Measurements from ENCODE around the gene PLCL2. TPM values are rescaled to one million over a fixed set of nuclear protein-coding genes. Genes with fewer than 3 reads are reported as not detected.

The PLCL2 gene
- total and polyA plus RNA-seq, 2 donors (not counting 1 experiment from before 2014, with no cell fraction given), result 21.7 to 55.2 TPM

GRCh38 chr3:16999871-17000270 is 115.1 kb downstream of the PLCL2 start:
- H3K4me1 ChIP-seq (ENCODE audit: control insufficient read depth in 2 of 2, insufficient read depth in 2 of 2, low read length in 2 of 2), result peaks cover 20 to 21% of the 10 kb centered on the region in 2 donors
- TF ChIP-seq, protein P1, sequence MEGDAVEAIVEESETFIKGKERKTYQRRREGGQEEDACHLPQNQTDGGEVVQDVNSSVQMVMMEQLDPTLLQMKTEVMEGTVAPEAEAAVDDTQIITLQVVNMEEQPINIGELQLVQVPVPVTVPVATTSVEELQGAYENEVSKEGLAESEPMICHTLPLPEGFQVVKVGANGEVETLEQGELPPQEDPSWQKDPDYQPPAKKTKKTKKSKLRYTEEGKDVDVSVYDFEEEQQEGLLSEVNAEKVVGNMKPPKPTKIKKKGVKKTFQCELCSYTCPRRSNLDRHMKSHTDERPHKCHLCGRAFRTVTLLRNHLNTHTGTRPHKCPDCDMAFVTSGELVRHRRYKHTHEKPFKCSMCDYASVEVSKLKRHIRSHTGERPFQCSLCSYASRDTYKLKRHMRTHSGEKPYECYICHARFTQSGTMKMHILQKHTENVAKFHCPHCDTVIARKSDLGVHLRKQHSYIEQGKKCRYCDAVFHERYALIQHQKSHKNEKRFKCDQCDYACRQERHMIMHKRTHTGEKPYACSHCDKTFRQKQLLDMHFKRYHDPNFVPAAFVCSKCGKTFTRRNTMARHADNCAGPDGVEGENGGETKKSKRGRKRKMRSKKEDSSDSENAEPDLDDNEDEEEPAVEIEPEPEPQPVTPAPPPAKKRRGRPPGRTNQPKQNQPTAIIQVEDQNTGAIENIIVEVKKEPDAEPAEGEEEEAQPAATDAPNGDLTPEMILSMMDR (IDR thresholded peaks at IDR 0.05), result no peak
- TF ChIP-seq EZH2 (IDR thresholded peaks at IDR 0.05; ENCODE audit: borderline replicate concordance, insufficient read depth, low read depth, low read length, poor library complexity, severe bottlenecking), result no peak

GRCh38 chr3:17003457-17003856 is 118.7 kb downstream of the PLCL2 start:
- Histone ChIP-seq H3K27ac (ENCODE audit: low read length in 2 of 2) (no peak overlapping the region), H3K4me1 (ENCODE audit: control insufficient read depth in 2 of 2, insufficient read depth in 2 of 2, low read length in 2 of 2) (peaks cover 19 to 20% of the 10 kb centered on the region in 2 donors), H3K4me2 (replicated peaks; ENCODE audit: low read depth, low read length, poor library complexity, severe bottlenecking) (no peak overlapping the region), H3K9me3 (ENCODE audit: control extremely low read depth in 1 of 3, control insufficient read depth in 2 of 3, insufficient read depth in 1 of 3, low read length in 2 of 3) (peaks cover 0 to 8% (median 2%) of the 10 kb centered on the region in 3 donors), H3K79me2 (ENCODE audit: control insufficient read depth, insufficient read depth, low read length) (peaks cover 95% of the 10 kb centered on the region), H3K27me3 (replicated peaks in 1 of 4; ENCODE audit: control extremely low read depth in 1 of 4, control insufficient read depth in 3 of 4, insufficient read depth in 4 of 4, low read length in 3 of 4) (no peaks in the 10 kb centered on the region), H2AFZ (ENCODE audit: insufficient read depth, low read depth, low read length, poor library complexity, severe bottlenecking) (no peak overlapping the region), H3K36me3 (replicated peaks in 1 of 2; ENCODE audit: control extremely low read depth in 1 of 2, control insufficient read depth in 1 of 2, extremely low read depth in 1 of 2, insufficient read depth in 2 of 2, low read length in 1 of 2) (no peaks in the 10 kb centered on the region), H4K20me1 (ENCODE audit: control insufficient read depth, insufficient read depth, low read length, poor library complexity, severe bottlenecking) (peaks cover 59% of the 10 kb centered on the region), H3K9ac (ENCODE audit: low read length) (no peak overlapping the region), H3K4me3 (ENCODE audit: control extremely low read depth in 1 of 5, extremely low read depth in 1 of 5, insufficient read depth in 1 of 5, low read depth in 2 of 5, low read length in 4 of 5) (no peak overlapping the region)
- Mint-ChIP-seq H3K27me3 (no peaks in the 10 kb centered on the region), H3K27ac (no peak overlapping the region), H3K4me1 (peaks cover 71% of the 10 kb centered on the region), H3K9me3 (ENCODE audit: insufficient read depth) (peaks cover 13% of the 10 kb centered on the region), H3K4me3 (no peak overlapping the region)
- no peak for DNase-seq
- POLR2A ChIA-PET, result no interaction called here
- TF ChIP-seq, protein P1 (IDR thresholded peaks at IDR 0.05), result no peak
- no peak for TF ChIP-seq EZH2 (IDR thresholded peaks at IDR 0.05; ENCODE audit: borderline replicate concordance, insufficient read depth, low read depth, low read length, poor library complexity, severe bottlenecking)
- intact Hi-C loops (cut with micrococcal nuclease), result no loop called here
- ATAC-seq (ENCODE audit: low read depth), result no peak
- CTCF ChIA-PET, result no interaction called here

More at GRCh38 chr3:16999871-17000270, 115.1 kb downstream of the PLCL2 start:
- peaks cover 72% of the 10 kb centered on the region for H3K4me1 Mint-ChIP-seq
- H3K27me3 ChIP-seq (replicated peaks in 1 of 4; ENCODE audit: control extremely low read depth in 1 of 4, control insufficient read depth in 3 of 4, insufficient read depth in 4 of 4, low read length in 3 of 4), result no peaks in the 10 kb centered on the region
- ATAC-seq (ENCODE audit: low read depth) (no peak), DNase-seq (no peak)
- no peak overlapping the region for H3K4me3 ChIP-seq (ENCODE audit: control extremely low read depth in 1 of 5, extremely low read depth in 1 of 5, insufficient read depth in 1 of 5, low read depth in 2 of 5, low read length in 4 of 5)
- H3K9me3 ChIP-seq (ENCODE audit: control extremely low read depth in 1 of 3, control insufficient read depth in 2 of 3, insufficient read depth in 1 of 3, low read length in 2 of 3), result peaks cover 0 to 8% (median 2%) of the 10 kb centered on the region in 3 donors
- intact Hi-C loops (cut with micrococcal nuclease), result loop anchor here (5.0 kb wide), 1 partner anchor 1013 kb away; no protein-coding TSS in a partner anchor
- H3K4me3 Mint-ChIP-seq, result no peak overlapping the region
- no peak overlapping the region for H3K9ac ChIP-seq (ENCODE audit: low read length)
- no peak overlapping the region for H3K27ac Mint-ChIP-seq
- H3K36me3 ChIP-seq (replicated peaks in 1 of 2; ENCODE audit: control extremely low read depth in 1 of 2, control insufficient read depth in 1 of 2, extremely low read depth in 1 of 2, insufficient read depth in 2 of 2, low read length in 1 of 2), result no peaks in the 10 kb centered on the region
- ChIA-PET POLR2A (no interaction called here), CTCF (no interaction called here)
- peaks cover 13% of the 10 kb centered on the region for H3K9me3 Mint-ChIP-seq (ENCODE audit: insufficient read depth)
- peaks cover 91% of the 10 kb centered on the region for H3K79me2 ChIP-seq (ENCODE audit: control insufficient read depth, insufficient read depth, low read length)
- no peak overlapping the region for H2AFZ ChIP-seq (ENCODE audit: insufficient read depth, low read depth, low read length, poor library complexity, severe bottlenecking)
- H3K27ac ChIP-seq (ENCODE audit: low read length in 2 of 2), result no peak overlapping the region
- no peak overlapping the region for H3K4me2 ChIP-seq (replicated peaks; ENCODE audit: low read depth, low read length, poor library complexity, severe bottlenecking)
- no peaks in the 10 kb centered on the region for H3K27me3 Mint-ChIP-seq
- H4K20me1 ChIP-seq (ENCODE audit: control insufficient read depth, insufficient read depth, low read length, poor library complexity, severe bottlenecking), result peaks cover 62% of the 10 kb centered on the region

Data from B cell (primary cell).